Measurements from ENCODE around the gene AMT. TPM values are rescaled to one million over a fixed set of nuclear protein-coding genes. Genes with fewer than 3 reads are reported as not detected.

The AMT gene
- total RNA-seq, 2 donors from 2014 or later: 44.4 to 51.7 TPM

DNA sequence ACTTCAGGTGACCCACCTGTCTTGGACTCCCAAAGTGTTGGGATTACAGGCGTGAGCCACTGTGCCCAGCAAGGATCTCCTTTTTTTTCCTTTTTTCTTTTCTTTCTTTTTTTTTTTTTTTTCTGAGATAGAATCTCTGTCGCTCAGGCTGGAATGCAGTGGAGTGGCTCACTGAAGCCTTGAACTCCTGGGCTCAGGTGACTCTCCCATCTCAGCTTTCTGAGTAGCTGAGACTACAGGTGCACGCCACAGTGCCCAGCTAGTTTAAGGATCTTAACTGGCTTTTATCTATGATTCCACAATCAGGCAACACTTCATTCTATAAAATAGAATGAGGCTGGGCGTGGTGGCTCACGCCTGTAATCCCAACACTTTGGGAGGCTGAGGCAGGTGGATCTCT is 23.1 kb upstream of the AMT start:
- Mint-ChIP-seq H3K4me1 (no peaks in the 10 kb centered on the region), H3K27ac (no peak overlapping the region), H3K36me3 (ENCODE audit: low read depth) (no peaks in the 10 kb centered on the region), H3K27me3 (ENCODE audit: insufficient read depth) (no peaks in the 10 kb centered on the region), H3K4me3 (no peak overlapping the region), H3K9me3 (no peaks in the 10 kb centered on the region)
- Histone ChIP-seq H3K27ac (ENCODE audit: low read depth, low read length) (no peak overlapping the region), H3K9ac (ENCODE audit: extremely low read depth, low read length, poor library complexity, severe bottlenecking) (no peak overlapping the region), H3K9me3 (ENCODE audit: control insufficient read depth, low read length) (no peaks in the 10 kb centered on the region), H3K4me1 (ENCODE audit: control insufficient read depth, insufficient read depth, low read length) (no peaks in the 10 kb centered on the region), H3K36me3 (ENCODE audit: control insufficient read depth, insufficient read depth, low read length) (no peaks in the 10 kb centered on the region), H3K4me3 (ENCODE audit: low read length) (no peak overlapping the region), H3K27me3 (ENCODE audit: control insufficient read depth, insufficient read depth, low read length, poor library complexity, severe bottlenecking) (no peaks in the 10 kb centered on the region)
- TF ChIP-seq, protein P1, sequence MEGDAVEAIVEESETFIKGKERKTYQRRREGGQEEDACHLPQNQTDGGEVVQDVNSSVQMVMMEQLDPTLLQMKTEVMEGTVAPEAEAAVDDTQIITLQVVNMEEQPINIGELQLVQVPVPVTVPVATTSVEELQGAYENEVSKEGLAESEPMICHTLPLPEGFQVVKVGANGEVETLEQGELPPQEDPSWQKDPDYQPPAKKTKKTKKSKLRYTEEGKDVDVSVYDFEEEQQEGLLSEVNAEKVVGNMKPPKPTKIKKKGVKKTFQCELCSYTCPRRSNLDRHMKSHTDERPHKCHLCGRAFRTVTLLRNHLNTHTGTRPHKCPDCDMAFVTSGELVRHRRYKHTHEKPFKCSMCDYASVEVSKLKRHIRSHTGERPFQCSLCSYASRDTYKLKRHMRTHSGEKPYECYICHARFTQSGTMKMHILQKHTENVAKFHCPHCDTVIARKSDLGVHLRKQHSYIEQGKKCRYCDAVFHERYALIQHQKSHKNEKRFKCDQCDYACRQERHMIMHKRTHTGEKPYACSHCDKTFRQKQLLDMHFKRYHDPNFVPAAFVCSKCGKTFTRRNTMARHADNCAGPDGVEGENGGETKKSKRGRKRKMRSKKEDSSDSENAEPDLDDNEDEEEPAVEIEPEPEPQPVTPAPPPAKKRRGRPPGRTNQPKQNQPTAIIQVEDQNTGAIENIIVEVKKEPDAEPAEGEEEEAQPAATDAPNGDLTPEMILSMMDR (conservative IDR thresholded peaks at IDR 0.05): no peak
- no peak for DNase-seq
- 87 to 88% methylated on average over 3 to 5 of the region's 5 CpGs for WGBS, 2 experiments (ENCODE audit: insufficient coverage in 1 of 2, insufficient read length in 1 of 2)

DNA sequence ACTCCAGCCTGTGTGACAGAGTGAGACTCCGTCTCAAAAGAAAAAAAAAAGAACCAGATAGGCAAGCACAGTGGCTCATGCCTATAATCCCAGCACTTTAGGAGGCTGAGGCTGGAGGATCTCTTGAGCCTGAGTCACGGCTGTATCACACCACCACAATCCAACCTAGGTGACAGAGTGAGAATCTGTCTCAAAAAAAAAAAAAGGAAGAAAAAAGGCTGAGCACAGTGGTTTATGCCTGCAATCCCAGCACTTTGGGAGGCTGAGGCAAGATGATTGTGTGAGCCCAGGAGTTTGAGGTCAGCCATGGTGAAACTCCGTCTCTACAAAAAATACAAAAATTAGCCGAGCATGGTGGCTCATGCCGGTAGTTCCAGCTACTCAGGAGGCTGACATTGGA is 12.5 kb upstream of the AMT start:
- Mint-ChIP-seq H3K27me3 (ENCODE audit: insufficient read depth) (peaks cover 1% of the 10 kb centered on the region), H3K27ac (no peak overlapping the region), H3K4me1 (no peaks in the 10 kb centered on the region), H3K4me3 (no peak overlapping the region), H3K36me3 (ENCODE audit: low read depth) (no peaks in the 10 kb centered on the region), H3K9me3 (no peaks in the 10 kb centered on the region)
- no peak overlapping the region for H3K27ac ChIP-seq (ENCODE audit: low read depth, low read length)
- no peaks in the 10 kb centered on the region for H3K9me3 ChIP-seq (ENCODE audit: control insufficient read depth, low read length)
- no peaks in the 10 kb centered on the region for H3K36me3 ChIP-seq (ENCODE audit: control insufficient read depth, insufficient read depth, low read length)
- H3K27me3 ChIP-seq (ENCODE audit: control insufficient read depth, insufficient read depth, low read length, poor library complexity, severe bottlenecking): no peaks in the 10 kb centered on the region
- no peak for DNase-seq
- no peaks in the 10 kb centered on the region for H3K4me1 ChIP-seq (ENCODE audit: control insufficient read depth, insufficient read depth, low read length)
- TF ChIP-seq, protein P1 (conservative IDR thresholded peaks at IDR 0.05): no peak
- no peak overlapping the region for H3K4me3 ChIP-seq (ENCODE audit: low read length)
- H3K9ac ChIP-seq (ENCODE audit: extremely low read depth, low read length, poor library complexity, severe bottlenecking): no peak overlapping the region
- 85 to 100% methylated on average over 3 to 5 of the region's 5 CpGs for WGBS, 2 experiments (ENCODE audit: insufficient coverage in 1 of 2, insufficient read length in 1 of 2)

DNA sequence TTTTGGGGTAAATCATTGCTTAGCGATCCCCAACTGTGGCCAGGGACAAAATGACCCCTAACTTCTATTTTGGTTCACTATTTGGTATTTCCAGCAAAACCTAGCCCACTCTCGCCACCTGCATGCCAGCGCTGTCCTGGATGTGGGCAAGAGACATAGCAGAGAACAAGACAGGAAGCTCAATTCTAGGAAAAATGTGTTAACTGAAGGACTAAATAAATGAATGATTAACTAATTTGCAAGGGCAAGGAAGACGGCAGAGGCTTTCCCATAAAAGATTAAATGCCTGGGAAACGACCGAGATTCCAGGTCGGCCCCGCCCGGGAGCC is 6.4 kb upstream of the AMT start:
- DNase-seq: no peak
- no peaks in the 10 kb centered on the region for H3K9me3 Mint-ChIP-seq
- H3K9ac ChIP-seq (ENCODE audit: extremely low read depth, low read length, poor library complexity, severe bottlenecking): peak overlapping the region; percentile 79
- H3K27ac Mint-ChIP-seq: peak overlapping the region; percentile 92
- H3K4me3 Mint-ChIP-seq: peak overlapping the region; percentile 84
- TF ChIP-seq, protein P1 (conservative IDR thresholded peaks at IDR 0.05): no peak
- H3K36me3 ChIP-seq (ENCODE audit: control insufficient read depth, insufficient read depth, low read length): no peaks in the 10 kb centered on the region
- H3K27me3 ChIP-seq (ENCODE audit: control insufficient read depth, insufficient read depth, low read length, poor library complexity, severe bottlenecking): no peaks in the 10 kb centered on the region
- no peaks in the 10 kb centered on the region for H3K4me1 ChIP-seq (ENCODE audit: control insufficient read depth, insufficient read depth, low read length)
- H3K9me3 ChIP-seq (ENCODE audit: control insufficient read depth, low read length): no peaks in the 10 kb centered on the region
- peaks cover 8% of the 10 kb centered on the region for H3K36me3 Mint-ChIP-seq (ENCODE audit: low read depth)
- H3K27ac ChIP-seq (ENCODE audit: low read depth, low read length): no peak overlapping the region
- H3K4me1 Mint-ChIP-seq: no peaks in the 10 kb centered on the region
- peak overlapping the region; percentile 79 for H3K4me3 ChIP-seq (ENCODE audit: low read length)
- H3K27me3 Mint-ChIP-seq (ENCODE audit: insufficient read depth): no peaks in the 10 kb centered on the region
- 19 to 20% methylated on average over 8 to 9 of the region's 9 CpGs for WGBS, 2 experiments (ENCODE audit: insufficient coverage in 1 of 2, insufficient read length in 1 of 2)

Data from endodermal cell (in vitro differentiated cells).